NCI-H1930 (cell line): ENCODE results near the gene DNMT1.
"Not testable (repeated sequence)": the region's sequence is repeated elsewhere in the genome, so short reads cannot be mapped to it uniquely, and the experiment has no call there.

Experiments used
- DNase-seq, 2 experiments: peaks; one replicate each; lab custom pipeline; 2025; lab: John Stamatoyannopoulos, UW

Gene DNMT1

DNA sequence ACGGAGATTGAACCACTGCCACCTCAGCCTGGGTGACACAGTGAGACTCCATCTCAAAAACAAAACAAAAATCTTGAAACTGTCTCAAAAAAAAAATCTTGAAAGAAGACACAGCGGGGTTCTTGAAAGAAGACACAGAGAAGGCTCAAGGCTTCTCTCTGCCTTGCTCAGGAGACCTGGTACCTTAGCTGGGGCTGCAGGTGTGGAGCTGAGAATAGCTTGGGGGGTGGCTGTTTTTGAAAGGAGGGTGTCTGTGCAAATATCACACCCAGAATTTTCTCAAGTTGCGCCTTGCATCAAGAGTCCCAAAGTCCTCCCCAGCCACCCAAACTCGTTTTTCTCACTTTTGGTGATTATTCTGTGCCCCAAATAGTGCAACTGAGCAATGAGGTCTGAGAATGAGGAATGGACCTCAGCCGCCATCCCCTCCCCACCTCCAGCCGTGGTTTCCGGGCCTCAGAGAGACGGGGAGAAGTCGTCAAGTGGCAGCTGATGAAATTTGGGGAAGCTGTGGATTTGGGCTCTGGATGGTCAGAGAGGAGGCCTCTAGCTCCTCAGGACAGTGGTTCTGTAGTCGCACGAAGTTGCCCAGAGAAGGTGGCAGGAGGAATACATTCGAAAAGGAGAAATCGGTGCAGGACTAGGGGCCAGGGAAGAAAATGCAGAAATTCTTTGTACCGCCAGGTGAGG is 27.6 kb upstream of the DNMT1 start:
- DNase-seq, result no peak

DNA sequence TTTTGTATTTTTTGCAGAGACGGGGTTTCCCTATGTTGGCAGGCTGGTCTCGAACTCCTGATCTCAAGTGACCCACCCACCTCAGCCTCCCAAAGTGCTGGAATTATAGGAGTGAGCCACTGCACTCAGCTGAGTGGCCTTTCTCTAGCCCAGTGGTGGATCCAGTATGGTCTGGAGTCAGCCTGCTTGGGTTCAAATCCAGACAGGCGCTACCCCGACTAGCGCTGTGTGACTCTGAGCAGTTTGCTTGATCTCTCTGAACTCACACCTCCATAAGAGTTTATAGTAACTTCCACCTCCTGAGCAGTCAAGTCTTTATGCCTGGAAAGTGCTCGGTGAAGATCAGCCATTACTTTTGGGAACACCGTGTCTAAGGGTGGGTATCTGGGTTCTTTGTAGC is 25.9 kb upstream of the DNMT1 start:
- DNase-seq, result no peak

DNA sequence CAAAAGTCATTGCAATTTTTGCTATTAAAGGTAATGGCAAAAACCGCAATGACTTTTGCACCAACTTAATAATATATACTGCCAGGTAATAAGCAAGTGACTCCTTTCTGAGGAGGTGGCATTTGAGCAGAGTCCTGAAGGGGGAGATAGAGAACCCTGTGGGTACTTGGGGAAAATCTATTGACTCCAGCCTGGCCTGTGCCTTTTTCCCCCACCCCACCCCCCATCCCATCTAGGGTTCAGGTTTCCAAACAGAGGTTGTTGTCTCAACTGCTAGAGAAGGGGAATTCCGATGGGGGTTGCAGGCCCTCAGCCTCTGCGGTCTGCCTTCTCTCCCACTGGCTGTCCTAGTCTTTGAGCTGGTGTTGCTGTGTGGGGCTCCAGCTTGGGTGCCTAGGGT is 24.9 kb upstream of the DNMT1 start:
- DNase-seq, result no peak

DNA sequence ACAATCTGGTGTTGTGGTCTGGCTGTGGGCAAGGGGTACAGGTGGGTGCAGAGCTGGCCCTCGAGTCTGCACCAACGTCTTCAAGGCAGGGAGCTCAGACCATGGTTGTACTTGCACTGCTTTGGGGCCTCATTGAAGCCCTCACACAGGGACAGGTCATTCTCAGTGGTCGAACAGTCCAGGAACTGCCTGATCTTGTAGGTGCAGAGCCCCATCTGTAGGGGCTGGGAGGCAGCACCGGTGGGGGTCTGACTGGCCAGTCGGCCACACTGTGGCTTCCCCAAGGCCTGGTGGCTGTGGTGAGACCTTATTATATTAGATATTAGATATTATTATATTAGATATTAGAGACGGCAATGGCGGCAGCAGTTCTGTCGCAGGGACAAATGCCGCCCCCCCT is 22.3 kb upstream of the DNMT1 start:
- no peak for DNase-seq

DNA sequence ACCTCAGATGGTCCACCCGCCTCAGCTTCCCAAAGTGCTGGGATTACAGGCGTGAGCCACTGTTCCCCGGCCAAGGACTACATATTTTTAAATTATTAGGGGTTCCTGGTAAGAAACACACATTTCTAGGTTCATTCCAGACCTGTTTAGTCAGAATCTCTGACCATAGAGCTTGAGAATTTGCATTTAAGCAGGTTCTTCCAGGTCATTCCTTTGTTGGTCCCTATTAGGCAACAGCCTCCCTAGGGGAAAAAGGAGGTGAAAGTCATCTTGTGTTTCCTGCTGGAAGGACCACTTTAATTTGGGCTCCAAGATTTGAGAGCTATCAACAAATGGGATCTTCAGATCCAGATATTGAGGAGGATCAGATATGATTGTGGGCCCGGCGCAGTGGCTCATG is 20.0 kb upstream of the DNMT1 start:
- no peak for DNase-seq

DNA sequence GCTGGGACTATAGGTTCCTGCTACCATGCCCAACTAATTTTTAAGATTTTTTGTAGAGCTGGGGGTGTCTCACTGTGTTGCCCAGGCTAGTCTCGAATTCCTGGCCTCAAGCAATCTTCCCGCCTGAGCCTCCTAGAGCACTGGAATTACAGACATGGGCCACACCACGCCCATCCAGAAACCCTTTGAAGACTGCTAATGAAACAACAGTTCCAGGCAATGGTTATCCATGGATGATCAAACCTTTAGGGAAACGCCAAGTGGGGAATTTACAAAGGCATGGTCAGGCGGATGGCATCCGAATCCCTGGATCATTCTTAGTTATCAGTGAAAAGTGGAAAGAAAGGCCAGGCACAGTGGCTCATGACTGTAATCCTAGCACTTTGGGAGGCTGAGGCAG is 16.9 kb upstream of the DNMT1 start:
- no peak for DNase-seq

DNA sequence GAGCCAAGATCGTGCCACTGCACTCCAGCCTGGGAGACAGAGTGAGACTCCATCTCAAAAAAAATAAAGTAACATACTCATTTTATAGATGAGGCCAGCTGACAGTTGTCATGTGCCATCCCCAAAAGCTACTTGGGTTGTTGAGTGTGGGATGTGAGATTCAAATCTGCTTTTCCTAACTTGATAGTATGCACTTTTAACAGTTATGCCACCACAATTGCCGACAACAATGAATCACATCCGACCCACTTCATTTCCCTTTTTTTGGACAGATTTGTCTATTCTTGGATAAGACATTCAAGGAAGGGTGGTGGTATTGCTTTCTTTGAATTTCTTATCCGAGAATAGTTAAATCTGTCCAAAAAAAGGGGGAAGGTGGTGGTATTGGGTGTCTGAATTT is 16.3 kb upstream of the DNMT1 start:
- DNase-seq, result no peak

DNA sequence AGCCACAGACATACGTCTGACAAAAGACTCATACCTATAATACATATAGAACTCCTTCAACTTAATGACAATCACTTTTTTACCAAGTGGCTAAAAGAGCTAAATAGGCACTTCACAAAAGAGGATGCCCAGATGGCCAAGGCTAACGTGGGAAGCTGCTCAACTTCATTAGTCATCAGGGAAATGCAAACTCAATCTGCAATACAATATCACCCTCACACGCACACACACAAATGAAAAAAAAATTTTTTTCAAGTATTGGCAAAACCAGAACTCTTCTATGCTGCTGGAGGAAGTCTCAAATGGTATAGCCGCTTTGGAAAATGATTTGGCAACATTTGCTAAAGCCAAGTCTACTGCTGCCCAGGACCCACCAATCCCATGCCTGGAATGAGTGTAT is 14.6 kb upstream of the DNMT1 start:
- DNase-seq, result no peak

DNA sequence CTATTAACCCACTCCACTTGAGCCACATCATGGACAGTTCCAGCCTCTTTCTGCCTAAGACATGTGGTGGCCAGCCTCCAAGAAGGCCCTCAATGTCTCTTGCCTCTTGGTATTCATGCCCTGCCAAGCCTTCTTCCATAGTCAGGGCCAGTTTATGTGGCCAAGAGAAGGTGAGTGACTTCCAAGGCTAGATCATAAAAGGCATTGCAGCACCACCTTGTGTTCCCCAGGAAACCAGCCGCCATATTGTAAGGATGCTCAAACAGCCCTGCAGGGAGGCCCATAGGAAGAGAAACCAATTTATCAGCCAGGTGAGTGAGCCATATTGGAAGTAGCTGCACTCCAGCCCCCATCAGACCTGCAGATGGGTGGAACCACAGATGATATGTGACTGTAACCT is 12.3 kb upstream of the DNMT1 start:
- no peak for DNase-seq

DNA sequence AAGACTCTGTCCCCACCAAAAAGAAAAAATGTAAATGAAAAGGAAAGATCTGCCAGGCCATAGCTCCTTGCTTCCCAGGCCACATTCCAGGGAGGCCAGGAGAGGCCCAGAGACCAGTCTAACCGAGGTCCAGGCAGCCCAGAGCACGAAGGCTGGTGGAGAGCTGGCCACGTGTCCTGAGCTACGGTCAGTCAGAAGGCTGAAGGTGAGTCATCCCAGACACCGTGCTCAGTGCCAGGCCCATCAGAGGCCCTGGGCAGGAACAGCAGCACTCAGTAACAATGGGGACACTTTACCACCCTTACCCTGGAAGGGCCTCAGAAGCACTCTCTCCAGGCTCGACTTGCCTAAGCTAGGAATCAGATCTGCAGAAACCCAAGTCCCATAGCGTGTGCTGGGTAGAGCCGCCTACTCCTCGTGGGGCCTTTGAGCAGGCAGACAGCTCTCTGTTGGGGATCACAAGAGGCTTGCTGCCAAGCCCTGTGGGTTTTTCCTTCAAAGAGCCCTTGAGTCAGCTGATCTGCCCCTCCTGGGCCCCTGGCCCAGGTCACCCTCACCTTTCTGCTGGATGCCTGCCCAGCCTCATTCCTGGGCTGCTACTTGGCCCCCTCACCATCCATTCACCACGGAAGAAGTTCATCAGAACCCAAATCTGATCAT is 11.6 kb upstream of the DNMT1 start:
- no peak for DNase-seq

DNA sequence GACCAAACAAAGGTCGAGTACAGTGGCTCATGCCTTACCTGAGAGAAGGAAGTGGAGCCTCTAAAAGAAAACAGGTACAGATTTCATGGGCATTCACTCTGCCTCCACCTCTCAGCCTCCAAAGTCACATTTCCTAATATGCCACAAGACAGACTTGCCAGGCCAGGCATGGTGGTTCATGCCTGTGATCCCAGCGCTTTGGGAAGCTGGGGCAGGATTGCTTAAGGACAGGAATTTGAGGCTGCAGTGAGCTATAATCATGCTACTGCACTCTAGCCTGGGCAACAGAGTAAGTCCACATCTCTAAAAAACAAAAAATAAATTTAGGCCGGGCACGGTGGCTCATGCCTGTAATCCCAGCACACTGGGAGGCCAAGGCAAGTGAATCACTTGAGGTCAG is 10.9 kb upstream of the DNMT1 start:
- DNase-seq, result no peak

DNA sequence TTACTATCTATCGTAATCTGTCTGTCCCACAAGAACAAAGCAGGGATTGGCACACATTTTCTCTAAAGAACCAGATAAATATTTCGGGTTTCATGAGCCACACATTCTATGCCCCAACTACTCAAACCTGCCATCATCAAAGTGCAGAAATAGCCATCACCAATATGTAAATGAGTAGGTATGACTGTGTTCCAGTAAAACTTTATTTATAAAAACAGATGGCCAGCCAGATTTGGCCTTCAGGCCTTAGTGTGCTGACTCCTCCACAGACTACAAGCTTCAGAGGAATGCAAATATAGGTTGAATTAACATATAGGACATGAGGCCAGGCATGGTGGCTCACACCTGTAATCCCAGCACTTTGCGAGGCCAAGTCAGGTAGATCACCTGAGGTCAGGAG is 8.9 kb upstream of the DNMT1 start:
- no peak for DNase-seq

DNA sequence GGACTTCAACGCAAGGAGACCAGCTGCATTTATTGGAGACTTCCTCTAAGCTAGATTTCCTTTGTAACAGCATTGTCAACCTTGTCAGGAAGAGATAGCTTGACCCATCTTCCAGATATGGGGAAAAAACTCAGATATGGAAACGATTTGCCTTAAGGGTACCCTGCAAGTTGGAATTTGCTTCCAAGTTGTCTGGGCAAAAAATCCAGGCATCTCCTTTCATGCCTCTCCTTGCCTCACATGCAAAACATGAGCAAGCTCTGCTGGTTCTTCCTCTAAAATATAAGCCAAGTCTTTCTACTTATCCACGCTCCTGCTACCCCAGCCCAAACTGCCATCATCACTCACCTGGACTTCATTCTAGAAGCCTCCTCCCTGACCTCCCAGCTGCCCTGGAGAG is 6.4 kb upstream of the DNMT1 start:
- DNase-seq, result no peak

DNA sequence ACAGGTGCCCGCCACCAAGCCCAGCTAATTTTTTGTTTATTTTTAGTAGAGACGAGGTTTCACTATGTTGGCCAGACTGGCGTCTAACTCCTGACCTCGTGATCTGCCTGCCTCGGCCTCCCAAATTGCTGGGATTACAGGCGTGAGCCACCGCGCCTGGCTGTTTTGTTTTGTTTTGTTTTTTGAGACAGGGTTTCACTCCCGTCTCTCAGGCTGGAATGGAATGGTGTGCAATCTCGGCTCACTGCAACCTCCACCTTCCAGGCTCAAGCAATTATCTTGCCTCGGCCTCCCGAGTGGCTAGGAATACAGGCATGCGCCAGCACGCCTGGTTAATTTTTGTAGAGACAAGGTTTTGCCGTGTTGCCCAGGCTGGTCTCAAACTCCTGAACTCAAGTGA is 5.3 kb upstream of the DNMT1 start:
- not testable (repeated sequence) for DNase-seq

DNA sequence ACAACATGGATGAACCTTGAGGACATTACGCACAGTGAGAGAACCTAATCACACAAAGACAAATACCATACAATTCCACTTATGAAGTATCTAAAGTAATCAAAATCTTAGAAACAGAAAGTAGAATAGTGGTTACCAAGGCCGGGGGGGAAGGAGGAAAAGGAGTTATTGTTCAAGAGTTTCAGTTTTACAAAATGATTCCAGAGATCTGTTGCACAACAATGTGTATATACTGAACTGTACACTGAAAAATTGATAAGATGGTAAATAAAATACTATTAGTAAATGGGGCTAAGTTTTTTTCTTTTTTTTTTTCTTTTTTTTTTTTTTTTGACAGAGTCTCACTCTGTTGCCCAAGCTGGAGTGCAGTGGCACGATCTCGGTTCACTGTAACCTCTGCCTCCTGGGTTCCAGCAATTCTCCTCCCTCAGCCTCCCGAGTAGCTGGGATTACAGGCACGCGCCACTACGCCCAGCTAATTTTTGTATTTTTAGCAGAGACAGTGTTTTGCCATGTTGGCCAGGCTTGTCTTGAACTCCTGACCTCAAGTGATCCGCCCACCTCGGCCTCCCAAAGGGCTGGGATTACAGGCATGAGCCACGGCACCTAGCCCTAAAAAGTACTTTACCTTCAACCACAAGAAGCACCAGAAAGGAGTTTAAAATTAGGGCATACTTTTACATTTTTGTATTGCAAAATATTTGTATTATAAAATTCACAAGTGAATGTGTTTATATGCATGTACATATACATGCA is 4.3 kb upstream of the DNMT1 start:
- DNase-seq, result not testable (repeated sequence)

DNA sequence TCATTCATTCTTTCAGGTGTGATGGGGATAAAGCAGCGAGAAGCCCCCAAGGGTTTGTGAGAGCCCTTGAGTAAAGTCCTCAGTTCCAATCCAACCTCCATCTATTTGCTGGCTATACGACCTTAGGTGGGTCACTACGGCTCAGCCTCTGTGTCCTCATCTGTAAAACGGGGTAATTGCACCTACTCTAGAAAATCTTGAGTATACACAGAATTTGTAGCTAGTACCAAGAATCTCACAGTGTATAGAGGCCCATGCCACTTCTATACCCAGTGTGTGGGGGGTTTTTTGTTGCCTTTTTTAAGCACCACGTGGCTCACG is 406 bp upstream of the DNMT1 start:
- no peak for DNase-seq

DNA sequence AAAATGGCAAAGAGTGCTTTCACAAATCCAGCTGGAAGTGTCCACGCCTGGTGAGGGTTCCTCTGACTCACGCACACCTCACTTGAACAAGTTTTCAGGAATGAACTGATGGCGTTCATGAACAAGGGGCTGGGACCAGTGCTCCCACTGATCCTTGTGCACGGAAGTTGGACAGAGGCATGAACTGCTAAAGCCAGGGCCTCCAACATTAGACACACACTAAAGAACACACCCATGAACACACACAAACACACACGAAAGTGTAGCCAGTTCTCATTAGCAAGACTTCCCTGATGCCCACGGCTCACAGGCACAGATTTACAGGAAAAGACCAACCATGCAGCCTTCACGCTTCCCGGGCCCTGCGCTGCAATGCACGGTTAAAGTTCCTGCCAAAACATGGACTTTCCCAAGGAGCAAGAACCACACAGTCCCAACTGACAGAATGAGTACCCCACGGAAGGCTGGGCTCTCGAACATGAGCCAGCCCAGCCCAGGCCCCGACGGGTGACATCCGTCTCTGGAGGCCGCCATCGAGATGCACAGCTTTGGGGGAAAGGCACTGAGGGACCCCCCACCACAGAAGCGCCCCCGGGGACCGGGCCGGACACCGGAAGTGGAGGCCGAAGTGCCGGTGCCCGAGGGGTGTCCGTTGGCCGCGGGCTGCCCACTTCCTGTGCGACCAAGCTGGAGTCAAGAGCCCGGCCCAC is 808 bp downstream of the DNMT1 start:
- no peak for DNase-seq

DNA sequence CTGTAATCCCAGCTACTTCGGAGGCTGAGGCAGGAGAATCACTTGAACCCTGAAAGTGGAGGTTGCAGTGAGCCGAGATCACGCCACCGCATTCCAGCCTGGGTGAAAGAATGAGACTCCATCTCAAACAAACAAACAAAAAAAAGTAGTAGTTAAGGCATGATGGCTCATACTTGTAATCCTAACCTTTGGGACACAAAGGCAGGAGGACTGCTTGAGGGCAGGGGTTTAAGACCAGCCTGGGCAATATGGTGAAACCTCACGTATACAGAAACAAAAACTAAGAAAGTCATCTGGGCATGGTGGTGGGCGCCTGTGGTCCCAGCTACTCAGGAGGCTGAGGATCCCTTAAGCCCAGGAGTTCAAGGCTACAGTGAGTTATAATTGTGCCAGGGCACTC is 1.8 kb downstream of the DNMT1 start:
- DNase-seq, result no peak

DNA sequence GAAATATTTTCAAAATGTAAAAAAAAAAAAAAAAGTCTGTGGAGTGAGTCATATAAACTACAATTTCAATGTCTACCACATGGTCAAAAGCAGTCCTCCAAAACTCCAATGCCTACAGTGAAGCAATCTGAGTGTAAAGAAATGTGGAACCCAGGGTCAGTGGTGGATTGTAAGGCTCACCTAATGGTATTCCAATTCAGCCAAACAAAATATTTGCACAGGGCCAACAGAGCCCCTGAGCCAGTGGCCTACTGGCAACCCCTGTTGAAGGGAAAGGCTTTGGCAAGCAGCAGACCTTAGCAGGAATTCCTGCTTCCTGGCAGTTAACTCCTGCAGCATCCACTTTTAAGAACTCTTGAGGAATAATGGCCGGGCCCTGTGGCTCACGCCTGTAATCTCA is 3.4 kb downstream of the DNMT1 start:
- DNase-seq, result no peak

DNA sequence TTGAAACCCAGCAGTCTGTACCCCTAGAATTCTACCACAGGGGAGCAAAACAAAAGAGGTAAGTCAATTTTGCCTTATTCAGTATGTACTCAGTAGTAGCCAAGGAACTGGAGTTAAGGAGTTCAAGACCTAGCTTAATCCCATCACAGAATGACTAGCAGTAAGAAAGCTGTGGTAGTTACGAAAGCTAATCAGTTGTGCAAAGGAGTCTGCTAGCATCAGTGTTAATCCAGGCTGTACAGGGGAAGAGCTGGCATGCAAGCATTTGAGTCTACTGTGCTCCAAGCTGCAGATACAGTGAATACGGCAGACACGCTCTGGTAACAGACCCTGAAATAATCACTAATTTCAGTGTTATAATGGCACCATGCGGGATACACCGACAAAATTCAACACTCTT is 4.7 kb downstream of the DNMT1 start:
- no peak for DNase-seq

DNA sequence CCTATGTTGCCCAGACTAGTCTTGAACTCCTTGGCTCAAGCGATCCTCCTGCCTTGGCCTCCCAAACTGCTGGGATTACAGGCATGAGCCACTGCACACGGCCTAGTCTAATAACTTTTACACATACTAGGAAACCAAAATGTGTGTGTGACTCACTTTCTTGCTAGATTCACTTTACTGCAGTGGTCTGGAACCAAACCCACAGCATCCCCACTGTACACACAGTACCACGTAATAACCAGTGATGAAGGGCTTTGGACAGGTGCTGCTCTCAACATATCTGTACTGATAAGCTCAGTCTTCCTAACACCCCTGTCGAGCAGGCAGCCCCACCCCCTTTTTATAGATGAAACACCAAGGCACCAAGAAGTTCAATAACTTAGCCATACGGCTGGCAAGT is 5.1 kb downstream of the DNMT1 start:
- no peak for DNase-seq

DNA sequence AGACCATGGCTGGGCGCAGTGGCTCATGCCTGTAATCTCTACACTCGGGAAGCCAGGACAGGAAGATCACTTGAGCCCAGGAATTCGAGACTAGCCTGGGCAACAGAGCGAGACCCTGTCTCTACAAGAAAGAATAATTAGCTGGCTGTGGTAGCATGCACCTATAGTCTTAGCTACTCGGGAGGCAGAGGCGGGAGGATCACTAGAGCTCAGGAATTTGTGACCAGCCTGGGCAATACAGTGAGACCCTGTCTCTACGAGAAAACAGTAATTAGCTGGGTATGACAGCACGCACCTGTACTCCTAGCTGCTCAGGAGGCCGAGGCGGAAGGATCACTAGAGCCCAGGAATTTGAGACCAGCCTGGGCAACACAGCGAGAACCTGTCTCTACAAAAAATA is 7.4 kb downstream of the DNMT1 start:
- DNase-seq, result no peak

DNA sequence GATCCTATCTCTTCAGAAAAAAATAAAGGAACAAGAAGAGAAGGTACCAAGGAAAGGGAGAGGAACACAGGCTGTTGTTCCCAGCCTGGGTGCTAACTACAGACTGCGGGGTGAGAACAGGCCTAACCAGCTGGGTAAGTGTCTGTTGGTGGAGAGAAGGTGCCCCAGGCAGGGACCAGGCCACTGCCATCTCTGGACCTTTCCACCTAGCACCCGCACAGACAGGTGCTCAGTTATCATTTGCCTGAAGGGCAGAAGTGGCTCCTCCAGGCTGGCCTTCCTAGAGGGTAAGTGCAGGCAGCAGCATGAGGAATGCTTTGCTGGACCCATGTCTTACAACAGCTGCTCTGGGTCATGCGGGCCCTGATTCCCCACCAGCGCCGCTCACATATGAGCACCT is 10.1 kb downstream of the DNMT1 start:
- DNase-seq, result no peak
